Measurements from ENCODE around the gene ALDH3B1. TPM values are rescaled to one million over a fixed set of nuclear protein-coding genes. Genes with fewer than 3 reads are reported as not detected.

ALDH3B1 gene
- total RNA-seq, 4 donors from 2014 or later, result 3.0 to 6.6 (median 3.5) TPM

DNA sequence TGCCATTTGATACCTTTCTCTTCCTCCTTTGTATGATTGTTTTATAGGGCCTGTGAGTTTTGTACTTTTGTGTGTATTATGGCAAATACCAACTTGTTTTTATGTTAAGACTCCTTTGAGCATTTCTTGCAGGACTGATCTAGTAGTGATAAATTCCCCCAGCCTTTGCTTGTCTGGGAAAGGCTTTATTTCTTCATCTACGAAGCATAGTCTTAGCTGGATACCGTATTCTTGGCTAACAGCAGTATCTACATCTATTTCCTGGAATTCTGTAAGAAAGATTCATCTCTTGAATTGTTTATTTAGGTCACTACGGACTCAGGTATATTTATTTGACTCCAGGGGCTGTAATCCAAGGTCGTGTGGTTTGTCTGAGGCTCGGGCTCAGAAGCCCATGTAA is 14.4 kb downstream of the ALDH3B1 start:
- Histone ChIP-seq H3K9me3 (no peaks in the 10 kb centered on the region), H3K36me3 (no peaks in the 10 kb centered on the region), H3K27me3 (no peaks in the 10 kb centered on the region), H3K4me1 (peaks cover 0 to 2% of the 10 kb centered on the region in 2 donors), H3K27ac (no peak overlapping the region), H3K4me3 (replicated peaks in 1 of 3) (no peak overlapping the region)
- intact Hi-C loops (cut with DNase I), result no loop called here
- TF ChIP-seq, protein P1, sequence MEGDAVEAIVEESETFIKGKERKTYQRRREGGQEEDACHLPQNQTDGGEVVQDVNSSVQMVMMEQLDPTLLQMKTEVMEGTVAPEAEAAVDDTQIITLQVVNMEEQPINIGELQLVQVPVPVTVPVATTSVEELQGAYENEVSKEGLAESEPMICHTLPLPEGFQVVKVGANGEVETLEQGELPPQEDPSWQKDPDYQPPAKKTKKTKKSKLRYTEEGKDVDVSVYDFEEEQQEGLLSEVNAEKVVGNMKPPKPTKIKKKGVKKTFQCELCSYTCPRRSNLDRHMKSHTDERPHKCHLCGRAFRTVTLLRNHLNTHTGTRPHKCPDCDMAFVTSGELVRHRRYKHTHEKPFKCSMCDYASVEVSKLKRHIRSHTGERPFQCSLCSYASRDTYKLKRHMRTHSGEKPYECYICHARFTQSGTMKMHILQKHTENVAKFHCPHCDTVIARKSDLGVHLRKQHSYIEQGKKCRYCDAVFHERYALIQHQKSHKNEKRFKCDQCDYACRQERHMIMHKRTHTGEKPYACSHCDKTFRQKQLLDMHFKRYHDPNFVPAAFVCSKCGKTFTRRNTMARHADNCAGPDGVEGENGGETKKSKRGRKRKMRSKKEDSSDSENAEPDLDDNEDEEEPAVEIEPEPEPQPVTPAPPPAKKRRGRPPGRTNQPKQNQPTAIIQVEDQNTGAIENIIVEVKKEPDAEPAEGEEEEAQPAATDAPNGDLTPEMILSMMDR (IDR thresholded peaks at IDR 0.05), result no peak
- TF ChIP-seq POLR2A (IDR thresholded peaks at IDR 0.05), result no peak
- DNase-seq, result no peak
- WGBS, 2 donors, result 85 to 87% methylated on average over 5 of the region's 5 CpGs

- 84 to 89% methylated on average over 5 of the region's 5 CpGs for WGBS, 2 donors
- no peak overlapping the region for H3K27ac ChIP-seq
- H3K36me3 ChIP-seq, result no peaks in the 10 kb centered on the region
- no peak for DNase-seq
- no peak overlapping the region for H3K4me3 ChIP-seq (replicated peaks in 1 of 3)
- no peaks in the 10 kb centered on the region for H3K27me3 ChIP-seq
- intact Hi-C loops (cut with DNase I), result no loop called here
- H3K4me1 ChIP-seq, result peaks cover 0 to 5% of the 10 kb centered on the region in 2 donors
- H3K9me3 ChIP-seq, result no peaks in the 10 kb centered on the region
- no peak for TF ChIP-seq POLR2A (IDR thresholded peaks at IDR 0.05)
- TF ChIP-seq, protein P1 (IDR thresholded peaks at IDR 0.05), result no peak
These were observed 14.9 kb downstream of the ALDH3B1 start for GRCh38 chr11:68025047-68025446.

- Histone ChIP-seq H3K27me3 (no peaks in the 10 kb centered on the region), H3K27ac (no peak overlapping the region), H3K4me3 (replicated peaks in 1 of 3) (no peak overlapping the region), H3K36me3 (no peaks in the 10 kb centered on the region), H3K4me1 (peaks cover 7 to 10% of the 10 kb centered on the region in 2 donors), H3K9me3 (no peaks in the 10 kb centered on the region)
- no peak for DNase-seq
- WGBS, 2 donors, result 85 to 91% methylated on average over 9 to 18 of the region's 18 CpGs
- TF ChIP-seq POLR2A (IDR thresholded peaks at IDR 0.05), result no peak
- TF ChIP-seq, protein P1 (IDR thresholded peaks at IDR 0.05), result no peak
- intact Hi-C loops (cut with DNase I), result no loop called here
These were observed 16.4 kb downstream of the ALDH3B1 start for GRCh38 chr11:68026391-68027105.

DNA sequence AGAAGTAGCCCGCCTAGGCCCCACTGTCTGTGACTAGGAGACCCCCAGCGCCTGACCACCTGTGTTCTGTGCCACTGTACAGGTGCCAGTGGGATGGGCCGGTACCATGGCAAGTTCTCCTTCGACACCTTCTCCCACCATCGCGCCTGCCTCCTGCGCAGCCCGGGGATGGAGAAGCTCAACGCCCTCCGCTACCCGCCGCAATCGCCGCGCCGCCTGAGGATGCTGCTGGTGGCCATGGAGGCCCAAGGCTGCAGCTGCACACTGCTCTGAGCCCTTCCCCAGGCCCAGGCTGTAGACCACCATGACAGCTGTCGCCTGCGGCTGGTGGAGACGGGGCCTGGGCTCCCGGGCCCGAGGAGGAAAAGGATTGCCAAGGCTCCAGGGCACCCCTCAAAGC is 17.5 kb downstream of the ALDH3B1 start:
- Histone ChIP-seq H3K9me3 (no peaks in the 10 kb centered on the region), H3K27me3 (no peaks in the 10 kb centered on the region), H3K4me1 (peaks cover 16 to 20% of the 10 kb centered on the region in 2 donors), H3K4me3 (replicated peaks in 1 of 3) (no peak overlapping the region), H3K36me3 (no peaks in the 10 kb centered on the region), H3K27ac (no peak overlapping the region)
- intact Hi-C loops (cut with DNase I), result no loop called here
- WGBS, 2 donors, result 95% methylated on average over 16 to 17 of the region's 21 CpGs
- no peak for DNase-seq
- TF ChIP-seq, protein P1 (IDR thresholded peaks at IDR 0.05), result no peak
- TF ChIP-seq POLR2A (IDR thresholded peaks at IDR 0.05), result no peak

DNA sequence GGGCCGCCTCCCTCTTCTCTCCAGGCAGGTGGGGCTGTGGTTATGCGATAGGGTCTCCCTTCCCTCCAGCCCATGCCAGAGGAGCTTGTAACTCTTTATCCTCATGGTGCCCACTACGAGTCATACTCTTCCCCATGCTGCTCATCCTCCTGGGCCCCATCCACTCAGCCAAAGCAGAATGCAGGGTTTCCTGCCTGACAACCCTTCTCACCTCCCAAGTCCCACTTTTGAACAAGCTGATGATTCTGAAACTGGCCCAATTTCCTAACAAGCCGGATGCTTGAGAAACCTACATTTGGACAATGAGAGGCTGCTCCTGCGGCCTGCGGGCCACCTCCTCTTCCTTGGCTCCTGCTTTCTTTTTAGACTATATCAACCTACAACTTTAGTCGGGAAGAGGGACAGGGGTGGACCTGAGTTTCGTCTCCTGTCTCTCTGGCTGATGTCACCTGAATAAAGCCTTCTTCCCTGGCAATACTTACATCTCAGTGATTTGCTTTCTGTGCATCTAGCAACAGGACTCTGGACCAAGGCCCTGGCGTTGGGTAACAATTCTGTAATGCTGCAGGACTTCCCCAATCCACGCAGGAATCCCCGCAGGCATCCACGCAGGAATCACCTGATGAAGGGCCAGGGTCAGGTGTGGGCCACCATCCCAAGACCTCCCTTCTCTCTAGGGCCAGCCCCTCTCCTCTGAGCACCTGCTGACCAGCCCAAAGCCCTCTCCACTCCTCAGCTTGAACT is 18.8 kb downstream of the ALDH3B1 start:
- 86 to 91% methylated on average over 11 to 12 of the region's 12 CpGs for WGBS, 2 donors
- peaks cover 6% of the 10 kb centered on the region in 2 donors for H3K36me3 ChIP-seq
- no peak overlapping the region for H3K27ac ChIP-seq
- H3K4me3 ChIP-seq (replicated peaks in 1 of 3), result no peak overlapping the region
- H3K27me3 ChIP-seq, result no peaks in the 10 kb centered on the region
- no peak for TF ChIP-seq POLR2A (IDR thresholded peaks at IDR 0.05)
- TF ChIP-seq, protein P1 (IDR thresholded peaks at IDR 0.05), result no peak
- no peaks in the 10 kb centered on the region for H3K9me3 ChIP-seq
- DNase-seq, result no peak
- peaks cover 16 to 20% of the 10 kb centered on the region in 2 donors for H3K4me1 ChIP-seq
- intact Hi-C loops (cut with DNase I), result no loop called here
